Measurements from ENCODE around the gene MCM5. TPM values are rescaled to one million over a fixed set of nuclear protein-coding genes. Genes with fewer than 3 reads are reported as not detected.

MCM5 gene
- total and polyA plus RNA-seq, 2 of the 13 experiments (the other 11 are each of a cell fraction or from before 2014, with no cell fraction given): 40.2 to 93.5 TPM

GRCh38 chr22:35376728-35377472, 23.0 kb upstream of the MCM5 start (continued):
- TF ChIP-seq FOXJ3 (CRISPR knock-in tag; IDR thresholded peaks at IDR 0.05; ENCODE audit: borderline replicate concordance): peak; percentile 29; the same call in 1 of the 2 replicates
- TF ChIP-seq TEAD3 (CRISPR knock-in tag; optimal IDR thresholded peaks at IDR 0.05; ENCODE audit: borderline replicate concordance): peak; percentile 82
- no peak for TF ChIP-seq ZNF296 (CRISPR knock-in tag; conservative IDR thresholded peaks at IDR 0.05)
- TF ChIP-seq ZNF441 (CRISPR knock-in tag; IDR thresholded peaks at IDR 0.05; ENCODE audit: borderline replicate concordance): peak; percentile 97
- peak; percentile 68 for TF ChIP-seq FOXA3 (CRISPR knock-in tag; IDR thresholded peaks at IDR 0.05)
- no peak for TF ChIP-seq IRX3 (CRISPR knock-in tag; IDR thresholded peaks at IDR 0.05; ENCODE audit: borderline replicate concordance, low read depth)
- peak; percentile 74 for TF ChIP-seq HDAC2 (CRISPR knock-in tag; IDR thresholded peaks at IDR 0.05)
- peak; percentile 40; the same call in 1 of the 2 replicates for TF ChIP-seq ZMYM4 (CRISPR knock-in tag; IDR thresholded peaks at IDR 0.05)
- no peak for TF ChIP-seq POLR2AphosphoS5 (IDR thresholded peaks at IDR 0.05; ENCODE audit: low read depth, low read length)
- 0 out of 2 replicates have a peak, but pooled peaks have one; percentile 9 for TF ChIP-seq ZNF512B (CRISPR knock-in tag; IDR thresholded peaks at IDR 0.05; ENCODE audit: borderline replicate concordance)
- 0 out of 2 replicates have a peak, but pooled peaks have one; percentile 66 for TF ChIP-seq NFIC (IDR thresholded peaks at IDR 0.05; ENCODE audit: low read length)
- TF ChIP-seq SKI (IDR thresholded peaks at IDR 0.05; ENCODE audit: partially characterized antibody): peak; percentile 54
- TF ChIP-seq PATZ1 (CRISPR knock-in tag; IDR thresholded peaks at IDR 0.05): peak; percentile 91
- peak; percentile 41; the same call in 1 of the 2 replicates for TF ChIP-seq HNF4G (IDR thresholded peaks at IDR 0.05; ENCODE audit: borderline replicate concordance, low read depth, low read length)
- TF ChIP-seq HNF4G (CRISPR knock-in tag; IDR thresholded peaks at IDR 0.05; ENCODE audit: borderline replicate concordance, low read depth): peak; percentile 29; the same call in 1 of the 2 replicates
- TF ChIP-seq MAZ (IDR thresholded peaks at IDR 0.05; ENCODE audit: borderline replicate concordance, low read depth, low read length): peak; percentile 98
- TF ChIP-seq MAZ (CRISPR knock-in tag; IDR thresholded peaks at IDR 0.05; ENCODE audit: low read depth): peak; percentile 99
- TF ChIP-seq KDM2A (CRISPR knock-in tag; IDR thresholded peaks at IDR 0.05; ENCODE audit: borderline replicate concordance, low read depth): peak; percentile 85
- TF ChIP-seq ZNF12 (CRISPR knock-in tag; IDR thresholded peaks at IDR 0.05): no peak
- TF ChIP-seq RBM39 (IDR thresholded peaks at IDR 0.05; ENCODE audit: low read depth, low read length, poor library complexity, severe bottlenecking): peak; percentile 48
- TF ChIP-seq, protein P1, sequence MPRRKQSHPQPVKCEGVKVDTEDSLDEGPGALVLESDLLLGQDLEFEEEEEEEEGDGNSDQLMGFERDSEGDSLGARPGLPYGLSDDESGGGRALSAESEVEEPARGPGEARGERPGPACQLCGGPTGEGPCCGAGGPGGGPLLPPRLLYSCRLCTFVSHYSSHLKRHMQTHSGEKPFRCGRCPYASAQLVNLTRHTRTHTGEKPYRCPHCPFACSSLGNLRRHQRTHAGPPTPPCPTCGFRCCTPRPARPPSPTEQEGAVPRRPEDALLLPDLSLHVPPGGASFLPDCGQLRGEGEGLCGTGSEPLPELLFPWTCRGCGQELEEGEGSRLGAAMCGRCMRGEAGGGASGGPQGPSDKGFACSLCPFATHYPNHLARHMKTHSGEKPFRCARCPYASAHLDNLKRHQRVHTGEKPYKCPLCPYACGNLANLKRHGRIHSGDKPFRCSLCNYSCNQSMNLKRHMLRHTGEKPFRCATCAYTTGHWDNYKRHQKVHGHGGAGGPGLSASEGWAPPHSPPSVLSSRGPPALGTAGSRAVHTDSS (CRISPR knock-in tag; conservative IDR thresholded peaks at IDR 0.05): no peak
- TF ChIP-seq LCORL (IDR thresholded peaks at IDR 0.05): no peak
- TF ChIP-seq LCORL (CRISPR knock-in tag; IDR thresholded peaks at IDR 0.05): peak; percentile 76
- peak; percentile 83; the same call in 1 of the 2 replicates for TF ChIP-seq ZBTB20 (CRISPR knock-in tag; IDR thresholded peaks at IDR 0.05; ENCODE audit: borderline replicate concordance, low read depth)

All from HepG2 (cell line).